Activated CD4-positive, alpha-beta T cell treated with anti-CD3 and anti-CD28 coated beads, Interleukin-2, amount 50 U/mL, for 24 hours (primary cell): ENCODE results near the gene MYCL.
A peak's percentile ranks its signal among the peaks of the same experiment; 100 is the strongest.

ENCODE experiments used
- DNase-seq, 2 donors: peaks; one replicate each; pipeline ENCODE4 v3.0.0-alpha.2; 2020; ENCODE audit warnings: low read depth in 1 of 2, low spot score in 1 of 2

MYCL gene

GRCh38 chr1:39901714-39902459 is at the start of gene MYCL:
MYCL (minus strand) TSS chr1:39901917; CDS start chr1:39901434, 483 bp downstream.
- peak; percentile 37 to 50 for DNase-seq

GRCh38 chr1:39949891-39950290 is 48.2 kb upstream of the MYCL start:
- no peak for DNase-seq

GRCh38 chr1:39947260-39947659 is 45.5 kb upstream of the MYCL start:
- DNase-seq: no peak

- DNase-seq: no peak
Measured at GRCh38 chr1:39946216-39946615, 44.5 kb upstream of the MYCL start.

GRCh38 chr1:39944410-39945112 is 42.8 kb upstream of the MYCL start:
- DNase-seq: no peak

- no peak for DNase-seq
Measured at GRCh38 chr1:39943471-39944290, 42.0 kb upstream of the MYCL start.

- DNase-seq: no peak
Measured at GRCh38 chr1:39940980-39941871, 39.5 kb upstream of the MYCL start.

- no peak for DNase-seq
Measured at GRCh38 chr1:39940253-39940652, 38.5 kb upstream of the MYCL start.

GRCh38 chr1:39938856-39939255 is 37.1 kb upstream of the MYCL start:
- no peak for DNase-seq

GRCh38 chr1:39936724-39937491 is 35.2 kb upstream of the MYCL start:
- no peak for DNase-seq

GRCh38 chr1:39933956-39934941 is 32.5 kb upstream of the MYCL start:
- no peak for DNase-seq

- no peak for DNase-seq
Measured at GRCh38 chr1:39928809-39929587, 27.3 kb upstream of the MYCL start.

- no peak for DNase-seq
Measured at GRCh38 chr1:39927538-39927937, 25.8 kb upstream of the MYCL start.

GRCh38 chr1:39926820-39927219 is 25.1 kb upstream of the MYCL start:
- no peak for DNase-seq

- DNase-seq: no peak
Measured at GRCh38 chr1:39926343-39926793, 24.7 kb upstream of the MYCL start.

- no peak for DNase-seq
Measured at GRCh38 chr1:39925721-39926342, 24.1 kb upstream of the MYCL start.

GRCh38 chr1:39922251-39922688 is 20.6 kb upstream of the MYCL start:
- no peak for DNase-seq
